HG03565 (cell line): ENCODE results near the gene TENM4.
"Not testable (repeated sequence)": the region's sequence is repeated elsewhere in the genome, so short reads cannot be mapped to it uniquely, and the experiment has no call there.

ENCODE experiments used
- ATAC-seq: cut with Tn5 transposase; IDR thresholded peaks from one replicate; pipeline ENCODE4 v1.9.1; 2021; ENCODE audit warnings: mild to moderate bottlenecking, moderate library complexity; ENCODE audit not compliant: unreplicated experiment

The TENM4 gene

DNA sequence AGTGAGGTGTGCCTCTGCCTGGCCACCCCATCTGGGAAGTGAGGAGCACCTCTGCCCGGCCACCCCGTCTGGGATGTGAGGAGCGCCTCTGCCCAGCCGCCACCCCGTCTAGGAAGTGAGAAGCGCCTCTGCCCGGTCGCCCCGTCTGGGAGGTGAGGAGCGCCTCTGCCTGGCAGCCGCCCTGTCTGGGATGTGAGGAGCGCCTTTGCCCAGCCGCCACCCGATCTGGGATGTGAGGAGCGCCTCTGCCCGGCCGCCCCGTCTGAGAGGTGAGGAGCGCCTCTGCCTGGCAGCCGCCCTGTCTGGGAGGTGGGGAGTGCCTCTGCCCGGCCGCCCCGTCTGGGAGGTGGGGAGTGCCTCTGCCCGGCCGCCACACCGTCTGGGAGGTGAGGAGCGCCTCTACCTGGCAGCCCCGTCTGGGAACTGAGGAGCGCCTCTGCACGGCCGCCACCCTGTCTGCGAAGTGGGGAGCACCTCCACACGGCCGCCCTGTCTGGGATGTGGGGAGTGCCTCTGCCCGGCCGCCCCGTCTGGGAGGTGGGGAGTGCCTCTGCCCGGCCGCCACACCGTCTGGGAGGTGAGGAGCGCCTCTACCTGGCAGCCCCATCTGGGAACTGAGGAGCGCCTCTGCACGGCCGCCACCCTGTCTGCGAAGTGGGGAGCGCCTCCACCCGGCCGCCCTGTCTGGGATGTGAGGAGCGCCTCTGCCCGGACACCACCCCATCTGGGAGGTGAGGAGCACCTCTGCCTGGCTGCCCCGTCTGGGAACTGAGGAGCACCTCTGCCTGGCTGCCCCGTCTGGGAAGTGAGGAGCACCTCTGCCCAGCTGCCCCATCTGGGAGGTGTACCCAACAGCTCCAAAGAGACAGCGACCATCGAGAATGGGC lies 561.5 kb downstream of the TENM4 start:
- ATAC-seq: not testable (repeated sequence)

DNA sequence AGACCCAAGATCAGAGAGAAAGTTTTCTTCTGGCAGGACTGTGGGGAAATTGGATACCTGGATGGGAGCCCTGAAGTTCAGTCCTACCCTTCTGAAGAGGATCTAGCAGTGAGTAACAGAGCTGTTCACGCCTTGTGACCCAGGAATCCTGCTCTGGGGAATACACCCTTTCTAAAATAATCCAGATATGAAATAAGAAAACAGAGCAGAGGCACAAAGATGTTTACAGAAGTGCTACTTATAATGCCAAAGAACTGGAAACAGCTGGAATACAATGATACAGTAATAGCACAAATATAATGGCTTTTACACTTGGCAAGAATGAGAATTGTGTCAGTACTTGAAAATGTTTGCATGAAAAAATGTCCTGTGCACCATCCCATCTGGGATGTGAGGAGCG lies 562.2 kb downstream of the TENM4 start:
- ATAC-seq: no peak

DNA sequence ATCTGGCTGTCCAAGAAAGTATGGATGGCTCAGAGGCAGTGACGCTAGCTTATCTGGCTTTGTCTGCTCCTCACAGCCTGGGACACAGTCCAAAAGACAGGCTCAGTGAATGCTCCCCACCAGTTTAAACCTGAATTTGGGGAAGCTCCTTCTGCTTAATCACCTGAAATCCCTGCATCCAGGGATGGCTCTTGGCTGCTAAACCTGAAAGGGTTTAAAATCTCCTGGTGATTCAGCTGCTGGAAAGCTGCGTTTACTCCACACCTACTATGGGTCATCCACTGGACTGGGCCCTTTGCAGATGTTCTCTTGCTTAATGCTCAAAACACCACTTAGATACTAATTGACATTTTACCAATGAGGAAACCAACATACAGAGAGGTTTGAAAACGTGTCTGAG lies 564.2 kb downstream of the TENM4 start:
- no peak for ATAC-seq

DNA sequence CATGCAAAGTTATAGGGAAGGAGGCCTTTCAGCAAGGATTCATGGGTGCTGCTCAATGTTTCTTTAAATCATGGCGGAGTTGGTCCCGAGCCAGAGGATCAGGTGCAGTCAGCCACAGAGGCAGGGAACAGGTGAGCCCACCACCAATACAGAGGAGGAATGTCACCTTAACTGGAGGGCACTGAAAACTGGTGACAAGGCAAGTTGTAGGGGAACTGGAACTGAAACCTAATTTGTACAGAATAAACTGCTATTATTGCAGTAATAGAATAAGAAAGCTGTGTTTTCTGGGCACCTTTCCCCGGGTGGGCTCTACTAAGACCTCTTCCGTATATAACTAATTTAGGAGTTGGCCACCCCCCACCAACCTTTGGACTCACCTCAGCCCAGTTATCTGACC lies 570.2 kb downstream of the TENM4 start:
- no peak for ATAC-seq

DNA sequence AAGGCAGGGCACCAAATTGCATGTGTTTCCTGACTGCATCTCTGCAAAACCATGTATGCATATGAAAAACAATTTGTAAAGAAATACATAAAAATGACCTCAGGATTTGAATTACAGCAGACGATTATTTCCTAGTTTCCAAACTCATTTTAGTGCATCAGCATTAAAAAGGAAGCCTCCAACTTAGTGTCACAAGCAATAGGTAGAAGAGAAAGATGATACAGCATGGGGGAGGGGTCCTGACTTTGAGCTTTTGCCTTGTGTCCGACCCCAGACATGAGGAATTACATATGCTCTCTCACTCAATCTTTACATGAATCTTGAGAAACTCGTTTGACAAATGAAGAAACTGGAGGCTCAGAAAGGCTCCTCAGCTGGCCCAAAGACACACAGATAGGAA lies 571.5 kb downstream of the TENM4 start:
- ATAC-seq: no peak

DNA sequence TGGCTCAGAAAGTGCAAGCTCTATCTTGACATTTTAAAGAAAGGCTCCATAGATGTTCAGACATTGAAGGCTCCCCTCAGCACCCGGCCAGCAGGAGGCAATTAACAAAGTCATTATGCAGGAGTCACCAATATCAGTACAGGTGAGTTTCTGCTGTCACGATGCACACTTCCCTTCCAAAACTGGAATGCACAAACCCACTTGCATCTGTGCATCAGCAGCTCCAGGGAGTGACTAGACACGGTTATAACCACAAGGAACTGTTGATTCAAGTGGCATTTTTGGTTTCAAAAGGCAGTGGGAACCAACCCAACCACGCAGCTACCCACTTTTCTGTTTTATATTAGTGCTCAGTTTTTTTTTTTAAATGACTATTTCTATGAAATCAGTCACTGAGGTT lies 572.3 kb downstream of the TENM4 start:
- ATAC-seq: no peak

DNA sequence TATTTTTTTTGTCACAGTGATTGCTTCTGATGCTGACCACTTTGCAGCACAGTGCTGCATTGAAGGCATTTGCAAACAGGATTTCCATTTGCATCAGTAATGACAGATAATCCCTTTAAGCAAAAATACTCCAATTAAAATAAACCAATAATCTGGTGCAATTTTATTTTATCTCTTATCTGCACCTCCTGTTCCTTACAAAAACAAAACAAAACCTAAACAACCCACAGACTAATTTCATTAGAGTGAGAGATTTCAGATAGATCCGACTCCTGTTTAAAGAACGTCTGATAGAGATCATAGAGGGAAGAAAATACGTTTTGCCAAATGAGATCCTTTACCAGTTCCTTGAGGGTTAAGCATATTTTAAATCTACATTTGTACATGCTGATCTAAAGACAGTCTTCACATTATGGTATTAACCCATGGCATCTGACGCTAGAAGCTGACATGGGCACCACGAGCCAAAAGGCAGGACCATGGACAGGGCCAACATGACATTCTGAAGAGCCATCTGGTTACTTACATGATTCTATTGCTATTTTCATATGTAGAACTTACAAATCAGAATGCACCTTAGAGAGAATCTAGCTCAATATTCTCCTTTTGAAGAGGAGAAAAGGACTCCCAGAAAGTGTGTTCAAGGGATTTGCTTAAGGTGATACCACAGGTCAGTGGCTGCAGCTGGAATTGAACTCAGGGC lies 580.0 kb downstream of the TENM4 start:
- no peak for ATAC-seq

DNA sequence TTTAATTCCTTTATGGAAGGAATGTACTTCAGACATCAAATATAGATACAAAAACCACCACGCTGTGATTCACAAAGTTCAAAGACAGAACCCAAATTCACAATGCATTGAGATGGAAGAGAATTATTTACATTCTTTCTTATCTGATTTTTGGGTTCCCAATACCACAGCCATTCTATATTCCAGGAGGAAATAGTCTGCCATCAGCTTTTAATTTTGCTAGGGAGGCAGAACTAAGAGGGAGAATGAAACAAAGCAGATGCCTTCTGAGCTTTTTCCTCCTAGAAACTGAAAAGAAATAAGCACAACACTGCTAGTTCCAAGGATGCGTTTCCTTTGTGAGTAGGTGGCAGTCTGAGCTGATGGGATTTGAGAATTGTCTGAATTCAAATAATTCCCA lies 583.1 kb downstream of the TENM4 start:
- no peak for ATAC-seq

DNA sequence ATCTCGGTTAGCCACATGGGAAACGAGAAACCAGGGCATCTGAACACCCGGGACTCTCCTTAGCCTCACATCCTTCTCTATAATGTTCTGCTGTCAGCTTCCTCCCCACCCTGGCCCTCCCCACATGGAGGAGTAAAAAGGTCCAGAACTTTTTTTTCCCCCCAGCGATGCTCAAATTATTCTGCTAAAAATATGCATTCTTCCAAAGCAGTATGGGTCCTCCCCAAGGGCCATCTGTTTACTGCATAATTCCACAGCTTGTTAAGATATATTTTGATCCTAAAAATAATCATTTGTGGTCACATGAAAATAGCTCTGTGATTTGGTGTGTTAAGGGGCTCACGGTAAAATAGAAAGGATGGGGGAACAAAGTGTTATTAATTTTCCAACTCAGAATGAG lies 584.6 kb downstream of the TENM4 start:
- no peak for ATAC-seq

DNA sequence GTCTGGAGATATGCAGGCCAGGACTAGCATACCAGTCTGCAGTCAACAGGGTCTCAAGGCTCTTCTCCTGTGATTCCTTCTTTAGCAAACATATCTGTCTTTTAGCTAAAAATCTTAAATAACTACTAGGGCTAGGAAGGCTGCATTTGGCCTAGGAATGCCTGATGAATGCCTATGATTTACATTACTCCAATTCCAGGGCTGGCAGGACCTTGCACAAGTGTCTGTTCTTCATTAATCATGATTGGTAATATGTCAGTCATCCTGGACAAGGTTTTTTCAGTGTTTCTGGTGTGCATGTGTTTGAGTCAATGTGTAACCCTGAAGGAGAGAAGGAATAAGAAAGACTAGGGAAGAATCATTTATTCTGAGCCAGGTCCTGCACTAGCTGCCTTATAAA lies 585.7 kb downstream of the TENM4 start:
- no peak for ATAC-seq

DNA sequence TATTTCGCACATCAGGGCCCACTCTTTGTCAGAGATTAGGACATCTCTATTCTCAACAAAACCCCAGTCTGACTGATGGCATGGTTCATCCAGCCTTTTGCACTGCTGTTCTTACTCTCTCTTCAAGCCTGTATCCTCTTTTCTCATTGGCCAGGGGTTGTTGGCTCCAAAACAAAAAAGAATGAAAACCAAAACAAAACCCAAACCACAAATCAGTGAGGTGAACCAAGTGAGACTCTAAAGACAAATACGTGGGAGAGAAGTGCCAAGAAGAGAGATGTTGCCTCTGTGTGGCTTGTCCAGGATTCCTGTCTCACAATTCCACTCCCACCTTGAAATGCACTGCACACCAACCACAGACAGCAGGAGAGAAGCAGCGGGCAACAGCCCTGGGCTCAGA lies 587.3 kb downstream of the TENM4 start:
- no peak for ATAC-seq

DNA sequence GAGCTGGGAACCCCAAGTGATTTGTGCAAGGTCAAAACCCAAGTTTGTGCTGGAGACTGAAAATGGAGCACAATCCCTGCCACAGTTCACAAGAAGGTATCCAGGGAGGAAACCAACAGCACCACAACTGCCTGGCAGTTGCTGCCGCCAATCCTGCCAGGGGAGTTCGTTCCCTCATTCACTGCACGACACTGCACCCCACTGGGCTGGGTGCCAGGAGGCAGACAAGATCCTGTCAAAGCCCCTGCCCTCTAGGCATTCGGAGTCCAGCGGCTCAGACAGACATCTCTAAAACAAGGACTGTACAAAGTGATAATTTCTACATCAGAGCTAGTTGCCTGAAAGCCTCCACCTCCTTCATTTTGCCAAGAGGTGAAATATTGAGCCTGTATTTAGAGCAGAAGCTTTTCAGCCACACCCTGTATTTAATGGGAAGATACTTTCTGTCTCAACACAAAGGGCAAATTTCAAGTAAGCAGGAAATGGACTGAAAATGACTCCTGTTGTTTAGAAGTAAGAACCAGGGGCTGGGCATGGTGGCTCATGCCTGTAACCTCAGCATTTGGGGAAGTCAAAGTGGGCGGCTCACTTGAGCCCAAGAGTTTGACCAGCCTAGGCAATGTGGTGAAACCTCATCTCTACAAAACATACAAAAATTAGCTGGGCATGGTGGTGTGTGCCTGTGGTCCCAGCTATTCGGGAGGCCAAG lies 588.8 kb downstream of the TENM4 start:
- no peak for ATAC-seq

DNA sequence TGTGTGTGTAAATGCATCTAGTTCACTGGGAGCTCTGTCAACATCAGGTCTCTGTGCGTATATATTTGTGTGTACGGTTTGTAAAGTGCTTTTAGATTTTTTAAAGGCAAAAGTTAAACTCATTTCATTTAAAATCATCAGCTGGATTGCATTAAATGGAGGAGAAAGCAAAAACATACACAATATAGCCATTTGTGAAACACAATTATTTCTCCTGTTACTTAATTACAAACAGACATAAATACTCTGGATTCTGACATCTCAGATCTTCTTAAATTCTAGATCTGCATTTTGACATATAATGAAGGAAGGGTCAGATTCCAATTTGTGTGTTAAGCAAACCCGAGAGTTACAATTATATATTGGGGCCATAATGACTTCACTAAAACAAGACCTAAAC lies 590.8 kb downstream of the TENM4 start:
- no peak for ATAC-seq

DNA sequence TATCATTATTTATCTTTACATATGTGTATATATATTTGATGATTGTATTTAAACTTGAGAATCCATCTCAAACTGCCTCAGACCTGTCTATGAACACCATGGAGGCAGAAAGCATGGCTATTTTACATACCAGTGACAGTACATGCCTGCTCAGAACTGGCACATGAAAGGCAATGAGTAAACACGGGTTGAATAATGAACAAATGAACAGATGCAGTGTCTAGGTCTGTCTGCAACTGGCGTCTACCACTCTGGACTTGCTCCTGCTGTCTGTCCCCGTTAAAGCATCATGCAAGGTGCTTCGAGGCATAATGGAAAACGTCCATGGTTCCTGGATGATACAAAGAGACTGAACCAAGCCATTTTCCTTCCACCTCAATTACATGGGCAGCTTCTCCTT lies 594.6 kb downstream of the TENM4 start:
- ATAC-seq: no peak

DNA sequence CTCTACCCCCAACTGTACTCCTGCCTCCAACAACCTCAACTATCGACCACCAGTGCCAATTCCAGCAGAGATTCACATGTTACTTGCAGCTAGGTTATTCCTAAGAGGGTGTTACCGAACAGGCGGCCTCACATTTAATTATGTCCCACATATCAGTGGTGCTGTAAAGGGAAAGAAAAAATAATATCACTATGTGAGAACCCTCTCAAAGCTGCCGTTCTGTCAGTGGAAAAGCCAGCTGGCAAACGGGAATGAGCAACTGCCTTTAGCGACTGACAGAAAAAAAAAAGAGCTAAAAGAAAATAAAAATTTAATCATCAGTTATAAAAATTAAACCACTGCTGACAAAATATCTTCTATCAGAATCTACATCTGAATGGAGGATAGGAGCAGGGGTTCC lies 595.3 kb downstream of the TENM4 start:
- ATAC-seq: no peak

DNA sequence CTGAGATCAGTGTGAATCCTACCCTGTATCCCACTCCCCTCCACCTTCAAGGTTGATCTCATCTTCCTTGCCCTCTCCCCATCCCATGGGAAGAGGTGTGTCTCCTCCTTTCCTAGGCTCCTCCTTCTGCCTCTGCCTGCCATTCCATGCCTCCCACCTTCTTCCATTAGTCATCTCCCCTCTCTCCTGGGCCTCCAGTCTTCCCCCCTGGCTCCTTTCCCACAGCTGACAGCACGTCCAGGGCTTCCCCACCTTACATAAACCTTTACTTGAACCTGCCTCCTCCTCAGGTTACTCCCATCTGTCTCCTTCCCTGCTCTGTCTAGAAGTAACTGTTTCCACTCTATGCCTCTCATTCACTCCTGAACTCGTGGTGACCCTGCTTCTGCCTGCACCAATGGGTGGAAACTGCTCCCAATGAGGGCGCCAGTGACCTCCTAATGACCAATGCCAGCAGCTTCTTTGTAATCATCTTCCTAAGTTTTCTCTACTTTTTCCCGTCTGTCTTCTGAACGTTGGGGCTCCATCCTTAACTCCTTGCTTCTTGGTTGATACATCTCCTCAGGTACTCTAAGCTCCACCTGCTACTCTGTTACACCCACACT lies 599.3 kb downstream of the TENM4 start:
- no peak for ATAC-seq

DNA sequence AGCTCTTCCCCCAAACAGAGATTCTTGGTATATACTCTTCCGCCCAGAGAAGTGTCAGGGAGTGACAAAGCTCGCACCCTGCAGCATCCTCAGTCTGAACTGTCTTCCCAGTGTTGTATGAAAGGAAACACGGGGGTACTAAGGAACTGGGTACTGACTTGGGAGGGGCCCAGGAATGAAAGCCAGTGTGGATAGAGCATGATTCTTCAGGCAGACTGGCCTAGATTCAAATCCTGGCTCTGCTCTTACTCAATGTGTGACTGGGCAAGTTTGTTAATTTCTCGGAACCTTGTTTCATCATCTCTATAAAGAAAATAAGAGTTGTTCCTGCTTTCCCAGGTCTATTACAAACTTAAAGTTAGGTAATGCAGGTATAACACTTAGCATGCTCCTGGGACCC lies 600.2 kb downstream of the TENM4 start:
- ATAC-seq: no peak

DNA sequence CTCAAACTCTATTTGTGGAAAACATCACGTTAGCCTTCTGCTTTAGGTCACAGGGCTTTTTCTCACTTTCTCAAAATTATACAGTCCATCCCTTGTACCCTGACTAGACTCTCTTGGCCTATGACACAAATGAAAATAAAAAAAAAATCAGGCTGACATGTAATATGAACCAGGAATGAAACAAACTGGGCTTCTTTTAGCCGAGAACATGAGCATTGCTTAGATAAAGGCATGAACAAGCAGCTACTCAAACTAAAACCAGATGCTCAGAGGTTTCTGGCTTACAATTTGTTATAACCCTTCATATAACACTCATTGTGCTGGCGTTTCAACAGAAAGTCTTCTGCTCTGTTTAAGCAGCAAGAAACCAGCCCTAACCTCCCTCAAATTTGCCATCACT lies 600.6 kb downstream of the TENM4 start:
- ATAC-seq: no peak

DNA sequence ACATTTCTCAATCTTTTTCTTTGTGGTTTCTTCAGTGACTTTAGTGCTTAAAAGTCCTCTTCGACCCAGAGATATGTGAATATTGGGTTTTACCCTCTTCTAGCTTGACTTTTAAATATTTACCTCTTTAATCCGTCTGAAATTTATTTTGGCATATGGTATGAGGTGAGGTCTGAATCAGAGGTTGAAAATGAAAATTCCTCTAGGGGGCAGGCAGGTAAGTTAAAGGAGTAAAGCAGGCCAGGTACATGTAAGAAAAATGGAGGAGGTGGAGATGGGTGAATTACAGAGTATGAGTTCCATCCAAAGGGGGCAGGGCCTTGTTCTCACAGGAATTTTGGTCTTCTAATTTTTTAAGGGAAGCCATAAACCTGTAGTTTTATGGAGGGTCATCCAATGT lies 602.4 kb downstream of the TENM4 start:
- no peak for ATAC-seq

DNA sequence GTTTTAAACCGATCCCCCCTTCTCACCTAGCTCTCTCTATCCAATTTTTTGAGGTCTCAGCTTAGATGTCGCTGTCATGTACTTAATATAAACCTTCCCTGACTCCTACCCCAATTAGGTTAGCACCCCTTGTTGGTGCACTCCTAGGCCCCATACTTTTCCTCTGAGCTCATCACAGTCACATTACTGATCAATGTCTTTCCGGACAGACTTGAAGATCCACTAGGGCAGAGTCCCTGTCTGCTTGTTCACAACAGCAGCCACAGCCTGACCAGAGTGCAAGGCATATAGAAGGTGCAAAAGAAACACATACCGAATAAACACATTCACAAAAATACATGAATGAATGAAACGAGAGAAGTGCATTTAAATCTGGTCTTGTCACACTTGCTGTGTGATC lies 605.2 kb downstream of the TENM4 start:
- no peak for ATAC-seq

DNA sequence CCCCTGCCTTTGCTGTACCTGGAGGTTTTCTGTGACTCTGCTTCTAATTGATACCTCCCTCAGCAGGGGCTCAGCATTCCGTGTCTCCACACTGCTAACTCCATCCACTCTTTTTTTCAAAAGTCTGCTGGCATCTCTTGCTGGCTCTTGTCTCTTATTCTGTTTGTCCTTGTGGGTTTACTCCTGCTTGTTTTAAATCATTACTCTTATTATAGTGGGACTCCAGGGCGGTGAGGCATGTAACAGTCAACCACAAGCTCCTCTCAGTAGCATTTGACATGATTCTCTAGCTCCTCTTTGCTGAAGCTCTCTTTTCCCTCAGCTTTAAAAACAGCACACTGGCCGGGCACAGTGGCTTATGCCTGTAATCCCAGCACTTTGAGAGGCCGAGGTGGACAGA lies 605.9 kb downstream of the TENM4 start:
- no peak for ATAC-seq
